Esophagus squamous epithelium (tissue), 4 donors: ENCODE results near the gene CRB1.

Experiments
- CTCF ChIP-seq, 6 experiments: fragments of 450-650 bp in 4 of 6; fragments of 200-600 bp in 2 of 6; sonication (generic) in 2 of 6; IDR thresholded peaks; one replicate each; pipeline ENCODE4 v1.5.1; 2016 to 2019; ENCODE audit warnings: antibody characterized with exemption in 6 of 6, mild to moderate bottlenecking in 4 of 6, moderate library complexity in 4 of 6
- POLR2A ChIP-seq, 4 donors: fragments of 450-650 bp; IDR thresholded peaks; one replicate each; pipeline ENCODE4 v1.6.1; 2017; ENCODE audit warnings: antibody characterized with exemption in 4 of 4, mild to moderate bottlenecking in 4 of 4, moderate library complexity in 3 of 4

GRCh38 chr1:197360068-197360467 is 92.0 kb downstream of the CRB1 start:
- TF ChIP-seq CTCF (IDR thresholded peaks at IDR 0.05) (no peak), POLR2A (IDR thresholded peaks at IDR 0.05) (no peak)
